Esophagus muscularis mucosa (tissue), 4 donors: ENCODE data around the gene PCSK4. TPM values are rescaled to one million over a fixed set of nuclear protein-coding genes. Genes with fewer than 3 reads are reported as not detected.
A peak's percentile ranks its signal among the peaks of the same experiment; 100 is the strongest.
"Not testable (repeated sequence)": the region's sequence is repeated elsewhere in the genome, so short reads cannot be mapped to it uniquely, and the experiment has no call there.

Source experiments
- DNase-seq: peaks from one replicate; pipeline ENCODE4 v3.0.0-alpha.2; 2017; ENCODE audit errors: extremely low spot score
- H3K27ac ChIP-seq, 4 donors: fragments of 200-600 bp; sonication (generic); replicated peaks in 1 of 4; 1 replicate in 3 of 4; 2 replicates in 1 of 4; pipeline ENCODE4 v1.5.1; 2016 to 2019; ENCODE audit warnings: mild to moderate bottlenecking in 1 of 4
- H3K27me3 ChIP-seq, 4 donors: fragments of 200-600 bp; sonication (generic); one replicate each; pipeline versions ENCODE4 v1.5.1 to v1.6.0; 2016 to 2019
- H3K36me3 ChIP-seq, 4 donors: fragments of 200-600 bp; sonication (generic); one replicate each; pipeline ENCODE4 v1.5.1; 2016 to 2019
- H3K4me1 ChIP-seq, 4 donors: fragments of 200-600 bp; sonication (generic); one replicate each; pipeline ENCODE4 v1.5.1; 2016 to 2019
- H3K4me3 ChIP-seq, 4 donors: fragments of 200-600 bp; sonication (generic); 1 replicate in 2 of 4; 2 replicates in 2 of 4; pipeline ENCODE4 v1.5.1; 2016 to 2019; ENCODE audit warnings: mild to moderate bottlenecking in 4 of 4, moderate library complexity in 1 of 4
- H3K9me3 ChIP-seq, 4 donors: fragments of 200-600 bp; sonication (generic); 1 replicate in 3 of 4; 2 replicates in 1 of 4; pipeline ENCODE4 v1.5.1; 2016 to 2019
- EP300 ChIP-seq: sonication (generic); formaldehyde crosslinking; IDR thresholded peaks from one replicate; pipeline ENCODE4 v1.6.1; 2017; ENCODE audit warnings: antibody characterized with exemption
- POLR2A ChIP-seq: fragments of 450-650 bp; IDR thresholded peaks from one replicate; pipeline ENCODE4 v1.6.1; 2017; ENCODE audit warnings: antibody characterized with exemption, moderate library complexity, mild to moderate bottlenecking, low read depth
- POLR2AphosphoS5 ChIP-seq, 2 donors: sonication (generic); formaldehyde crosslinking; IDR thresholded peaks; one replicate each; pipeline ENCODE4 v1.6.1; 2017; ENCODE audit warnings: antibody characterized with exemption in 2 of 2
- WGBS: methylation state at CpG from one replicate; pipeline ENCODE4 v1.1.5; 2018; 5-methylcytosine and 5-hydroxymethylcytosine counted together
- intact Hi-C: fragments of 100-400 bp; cut with DNase I; formaldehyde crosslinking; loops from one replicate; pipeline ENCODE4 v1.15.1; 2023
- total RNA-seq, 4 donors: library from RNA; depleted of rRNA; stranded (reverse); fragments of >200 nt; gene quantifications; one replicate each; pipeline versions ENCODE4 v1.1.0 to v1.2.1, GENCODE V29; 2016
- TF ChIP-seq, protein P1 (sequence below), 3 experiments: fragments of 200-600 bp in 2 of 3; fragments of 450-650 bp in 1 of 3; sonication (generic) in 2 of 3; IDR thresholded peaks; one replicate each; pipeline ENCODE4 v1.5.1; 2017 to 2019; ENCODE audit warnings: antibody characterized with exemption in 3 of 3, mild to moderate bottlenecking in 2 of 3, moderate library complexity in 1 of 3

The PCSK4 gene
- total RNA-seq, 4 donors from 2014 or later = 1.9 to 5.4 (median 3.3) TPM

DNA sequence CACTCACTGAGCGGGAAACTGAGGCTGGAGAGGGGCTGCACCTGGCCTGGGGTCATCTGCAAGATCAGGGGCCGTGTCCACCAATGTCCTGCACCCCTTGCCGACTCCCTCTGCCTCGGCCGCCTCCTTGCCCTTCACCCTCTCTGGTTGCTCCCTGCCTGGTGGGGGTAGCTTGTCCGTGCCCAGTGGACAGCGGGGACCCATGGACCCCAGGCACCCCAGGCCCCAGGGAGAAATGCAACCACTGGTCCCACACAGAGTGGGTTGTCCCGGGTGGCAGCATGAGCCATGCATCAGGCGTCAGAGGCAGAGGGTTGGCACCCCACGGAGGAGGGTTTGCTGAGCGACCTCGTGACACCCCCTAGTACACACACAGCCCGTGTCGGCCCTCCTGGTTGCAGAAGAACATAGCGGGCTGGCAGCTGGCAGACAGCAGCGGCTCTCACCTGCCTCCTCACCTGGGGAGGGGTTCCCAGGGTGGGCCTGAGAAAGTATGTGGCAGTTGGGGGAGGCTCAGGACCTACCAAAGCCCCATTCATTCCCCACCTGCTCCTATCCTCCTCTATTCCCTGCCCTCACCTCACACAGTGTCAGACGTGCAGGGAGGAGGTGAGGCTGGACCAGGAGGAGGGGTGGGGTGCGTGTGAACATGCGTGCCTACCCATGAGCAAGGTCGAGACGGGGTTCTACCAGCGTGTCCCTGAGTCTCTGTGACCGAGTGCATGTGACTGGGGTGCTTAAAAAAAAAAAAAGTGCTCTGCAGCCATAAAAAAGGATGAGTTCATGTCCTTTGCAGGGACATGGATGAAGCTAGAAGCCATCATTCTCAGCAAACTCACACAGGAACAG is 14.0 kb upstream of the PCSK4 start:
- Histone ChIP-seq H3K4me1 (peaks cover 14 to 32% (median 25%) of the 10 kb centered on the region in 4 donors), H3K4me3 (no peak overlapping the region), H3K36me3 (peaks cover 0 to 7% (median 3%) of the 10 kb centered on the region in 4 donors), H3K27me3 (peaks cover 4 to 67% (median 23%) of the 10 kb centered on the region in 4 donors), H3K27ac (no peak overlapping the region), H3K9me3 (peaks cover 0 to 4% (median 0%) of the 10 kb centered on the region in 4 donors)
- DNase-seq = no peak
- 62% methylated on average over 15 of the region's 23 CpGs for WGBS
- intact Hi-C loops = no loop called here
- TF ChIP-seq, protein P1, sequence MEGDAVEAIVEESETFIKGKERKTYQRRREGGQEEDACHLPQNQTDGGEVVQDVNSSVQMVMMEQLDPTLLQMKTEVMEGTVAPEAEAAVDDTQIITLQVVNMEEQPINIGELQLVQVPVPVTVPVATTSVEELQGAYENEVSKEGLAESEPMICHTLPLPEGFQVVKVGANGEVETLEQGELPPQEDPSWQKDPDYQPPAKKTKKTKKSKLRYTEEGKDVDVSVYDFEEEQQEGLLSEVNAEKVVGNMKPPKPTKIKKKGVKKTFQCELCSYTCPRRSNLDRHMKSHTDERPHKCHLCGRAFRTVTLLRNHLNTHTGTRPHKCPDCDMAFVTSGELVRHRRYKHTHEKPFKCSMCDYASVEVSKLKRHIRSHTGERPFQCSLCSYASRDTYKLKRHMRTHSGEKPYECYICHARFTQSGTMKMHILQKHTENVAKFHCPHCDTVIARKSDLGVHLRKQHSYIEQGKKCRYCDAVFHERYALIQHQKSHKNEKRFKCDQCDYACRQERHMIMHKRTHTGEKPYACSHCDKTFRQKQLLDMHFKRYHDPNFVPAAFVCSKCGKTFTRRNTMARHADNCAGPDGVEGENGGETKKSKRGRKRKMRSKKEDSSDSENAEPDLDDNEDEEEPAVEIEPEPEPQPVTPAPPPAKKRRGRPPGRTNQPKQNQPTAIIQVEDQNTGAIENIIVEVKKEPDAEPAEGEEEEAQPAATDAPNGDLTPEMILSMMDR (IDR thresholded peaks at IDR 0.05) = no peak
- TF ChIP-seq POLR2A (no peak), POLR2AphosphoS5 (IDR thresholded peaks at IDR 0.05) (no peak), EP300 (no peak)

DNA sequence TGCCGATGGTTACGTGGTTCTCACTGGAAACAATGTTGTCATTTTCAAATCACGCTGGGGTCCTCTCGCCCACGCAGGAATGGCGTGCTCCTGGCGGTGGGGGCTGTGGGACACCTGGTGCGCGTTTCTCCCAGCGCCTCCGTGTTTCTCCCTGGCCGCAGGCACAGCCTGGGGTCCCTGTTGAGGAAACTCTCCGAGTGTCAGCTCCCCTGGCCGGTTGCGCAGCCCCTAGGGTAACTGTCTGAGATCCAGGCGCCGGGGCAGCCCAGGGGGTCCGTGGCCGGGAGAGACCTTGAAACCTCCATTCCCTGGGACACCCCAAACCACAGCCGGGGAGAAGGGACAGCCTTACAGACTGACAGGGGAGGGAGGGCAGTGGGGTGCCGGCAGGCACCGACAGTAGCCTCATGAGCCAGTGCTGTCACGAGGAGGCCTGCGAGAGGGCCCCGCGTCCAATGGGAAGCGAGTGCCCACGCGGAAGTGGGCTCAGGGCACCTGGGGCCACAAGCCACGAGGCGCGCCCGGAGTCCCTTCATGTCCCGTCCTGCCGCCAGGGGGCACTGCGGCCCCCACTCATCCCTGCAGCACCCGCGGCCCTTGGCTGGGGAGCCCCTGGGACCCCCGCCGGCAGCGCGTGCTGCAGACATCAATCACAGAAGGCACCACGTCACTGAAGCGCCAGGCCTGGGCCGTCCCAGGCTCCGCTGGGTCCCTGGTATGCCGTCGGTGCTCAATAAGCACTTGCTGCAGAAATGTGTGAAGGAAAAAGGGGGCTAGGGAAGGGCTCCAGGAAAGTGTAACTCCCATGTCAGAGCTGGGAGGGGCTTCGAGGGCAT is 13.2 kb upstream of the PCSK4 start:
- peaks cover 0 to 2% (median 0%) of the 10 kb centered on the region in 4 donors for H3K9me3 ChIP-seq
- H3K27me3 ChIP-seq = peaks cover 4 to 65% (median 23%) of the 10 kb centered on the region in 4 donors
- 7% methylated on average over 32 of the region's 49 CpGs for WGBS
- H3K36me3 ChIP-seq = peaks cover 0 to 7% (median 3%) of the 10 kb centered on the region in 4 donors
- no peak for DNase-seq
- H3K27ac ChIP-seq = no peak overlapping the region
- peaks cover 14 to 30% (median 24%) of the 10 kb centered on the region in 4 donors for H3K4me1 ChIP-seq
- H3K4me3 ChIP-seq = peak overlapping the region in 2 of 4 donors; percentile 20 to 30
- TF ChIP-seq, protein P1 (IDR thresholded peaks at IDR 0.05) = peak; percentile 57 to 77 (median 61)
- TF ChIP-seq POLR2A = no peak
- intact Hi-C loops = no loop called here

DNA sequence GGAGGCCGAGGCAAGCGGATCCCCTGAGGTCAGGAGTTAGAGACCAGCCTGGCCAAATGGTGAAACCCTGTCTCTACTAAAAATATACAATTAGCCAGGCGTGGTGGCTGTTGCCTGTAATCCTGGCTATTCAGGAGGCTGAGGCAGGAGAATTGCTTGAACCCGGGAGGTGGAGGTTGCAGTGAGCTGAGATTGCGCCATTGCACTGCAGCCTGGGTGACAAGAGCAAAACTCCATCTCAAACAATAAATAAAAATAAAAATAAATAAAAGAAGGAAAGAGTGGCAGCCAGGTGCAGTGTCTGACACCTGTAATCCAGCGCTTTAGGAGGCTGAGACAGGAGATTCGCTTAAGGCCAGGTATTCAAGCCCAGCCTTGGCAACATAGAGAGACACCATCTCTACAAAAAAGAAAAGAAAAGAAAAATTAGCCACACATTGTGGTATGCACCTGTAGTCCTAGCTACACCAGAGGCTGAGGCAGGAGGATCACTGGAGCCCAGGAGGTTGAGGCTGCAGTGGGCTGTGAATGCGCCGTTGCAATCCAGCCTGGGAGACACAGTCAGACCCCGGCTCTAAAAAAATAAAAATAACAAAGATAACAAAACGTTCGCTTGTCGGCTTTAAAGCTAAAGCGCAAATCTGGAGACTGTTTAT is 12.4 kb upstream of the PCSK4 start:
- TF ChIP-seq EP300 (no peak), POLR2AphosphoS5 (IDR thresholded peaks at IDR 0.05) (no peak), POLR2A (no peak)
- TF ChIP-seq, protein P1 (IDR thresholded peaks at IDR 0.05) = no peak
- no peaks in the 10 kb centered on the region for H3K9me3 ChIP-seq
- no peak overlapping the region for H3K27ac ChIP-seq
- 57% methylated on average over 14 of the region's 14 CpGs for WGBS
- intact Hi-C loops = no loop called here
- peaks cover 0 to 7% (median 3%) of the 10 kb centered on the region in 4 donors for H3K36me3 ChIP-seq
- H3K4me1 ChIP-seq = peaks cover 14 to 22% (median 18%) of the 10 kb centered on the region in 4 donors
- peaks cover 4 to 70% (median 26%) of the 10 kb centered on the region in 4 donors for H3K27me3 ChIP-seq
- no peak for DNase-seq
- no peak overlapping the region for H3K4me3 ChIP-seq

DNA sequence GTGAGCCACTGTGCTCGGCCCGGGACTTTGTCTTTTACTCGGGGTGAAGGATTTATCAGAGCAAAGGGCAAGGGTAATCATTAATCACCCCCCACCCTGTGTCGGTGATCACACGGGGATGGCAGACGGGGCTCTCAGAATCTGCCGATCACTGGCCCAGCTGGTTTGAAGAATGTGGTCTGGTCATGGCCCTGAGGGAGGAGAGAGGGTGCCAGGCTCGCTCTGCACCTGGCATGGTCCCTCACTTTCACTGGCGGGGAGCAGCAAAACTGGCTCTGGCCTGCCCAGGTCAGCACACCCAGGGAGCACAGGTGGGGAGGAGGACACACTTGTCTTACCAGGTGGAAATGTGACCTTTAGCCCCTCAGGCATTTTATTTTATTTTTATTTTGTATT is 11.0 kb upstream of the PCSK4 start:
- Histone ChIP-seq H3K36me3 (peaks cover 0 to 7% (median 3%) of the 10 kb centered on the region in 4 donors), H3K27ac (no peak overlapping the region), H3K4me3 (no peak overlapping the region), H3K9me3 (no peaks in the 10 kb centered on the region), H3K4me1 (peaks cover 8 to 12% (median 11%) of the 10 kb centered on the region in 4 donors), H3K27me3 (peaks cover 4 to 70% (median 25%) of the 10 kb centered on the region in 4 donors)
- 75% methylated on average over 2 of the region's 9 CpGs for WGBS
- TF ChIP-seq POLR2AphosphoS5 (IDR thresholded peaks at IDR 0.05) = no peak
- TF ChIP-seq POLR2A = no peak
- TF ChIP-seq EP300 = no peak
- TF ChIP-seq, protein P1 (IDR thresholded peaks at IDR 0.05) = no peak
- intact Hi-C loops = no loop called here
- DNase-seq = no peak

DNA sequence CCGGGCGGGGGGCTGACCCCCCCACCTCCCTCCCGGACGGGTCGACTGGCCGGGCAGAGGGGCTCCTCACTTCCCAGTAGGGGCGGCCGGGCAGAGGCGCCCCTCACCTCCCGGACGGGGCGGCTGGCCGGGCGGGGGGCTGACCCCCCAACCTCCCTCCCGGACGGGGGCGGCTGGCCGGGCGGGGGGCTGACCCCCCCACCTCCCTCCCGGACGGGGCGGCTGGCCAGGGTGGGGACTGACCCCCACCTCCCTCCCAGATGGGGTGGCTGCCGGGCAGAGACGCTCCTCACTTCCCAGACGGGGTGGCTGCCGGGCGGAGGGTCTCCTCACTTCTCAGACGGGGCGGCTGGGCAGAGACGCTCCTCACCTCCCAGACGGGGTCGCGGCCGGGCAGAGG is 9.1 kb upstream of the PCSK4 start:
- H3K27ac ChIP-seq, H3K9me3 ChIP-seq, H3K4me3 ChIP-seq, intact Hi-C loops, H3K36me3 ChIP-seq, DNase-seq: not testable (repeated sequence)
- peaks cover 8 to 12% (median 11%) of the 10 kb centered on the region in 4 donors for H3K4me1 ChIP-seq
- H3K27me3 ChIP-seq = peaks cover 4 to 63% (median 24%) of the 10 kb centered on the region in 4 donors
- WGBS = 80% methylated on average over 4 of the region's 34 CpGs
